Mammary epithelial cell (primary cell): ENCODE results near the gene MAN1B1.

Experiments
- CTCF ChIP-seq, 2 donors: IDR thresholded peaks in 1 of 2; conservative IDR thresholded peaks in 1 of 2; 2 replicates each; pipeline ENCODE4 v1.5.1; 2011 to 2012; ENCODE audit warnings: inconsistent platforms in 2 of 2, low read length in 2 of 2, mild to moderate bottlenecking in 2 of 2, control low read depth in 1 of 2, low read depth in 1 of 2; ENCODE audit not compliant: insufficient read depth in 1 of 2; ENCODE audit errors: extremely low read depth in 1 of 2
- EZH2 ChIP-seq: IDR thresholded peaks from 2 replicates; pipeline ENCODE4 v1.6.1; 2012; ENCODE audit warnings: low read length, inconsistent platforms, borderline replicate concordance

GRCh38 chr9:137076636-137077009, 10.2 kb upstream of the MAN1B1 start:
- TF ChIP-seq CTCF (conservative IDR thresholded peaks at IDR 0.05 in 1 of 2, IDR thresholded peaks at IDR 0.05 in 1 of 2; ENCODE audit: extremely low read depth in 1 of 2, insufficient read depth in 1 of 2, low read depth in 1 of 2, low read length in 2 of 2) = no peak
- TF ChIP-seq EZH2 = no peak
